GM12873 (cell line): ENCODE measurements around the gene HSF4.

Experiments used
- TF ChIP-seq, protein P1 (sequence below): IDR thresholded peaks from 2 replicates; pipeline ENCODE4 v1.5.1; 2012; ENCODE audit warnings: low read depth, mild to moderate bottlenecking, moderate library complexity, low read length, control low read depth; ENCODE audit not compliant: insufficient read depth; ENCODE audit errors: missing control alignments

The HSF4 gene

GRCh38 chr16:67146523-67147357, 17.8 kb upstream of the HSF4 start:
- TF ChIP-seq, protein P1, sequence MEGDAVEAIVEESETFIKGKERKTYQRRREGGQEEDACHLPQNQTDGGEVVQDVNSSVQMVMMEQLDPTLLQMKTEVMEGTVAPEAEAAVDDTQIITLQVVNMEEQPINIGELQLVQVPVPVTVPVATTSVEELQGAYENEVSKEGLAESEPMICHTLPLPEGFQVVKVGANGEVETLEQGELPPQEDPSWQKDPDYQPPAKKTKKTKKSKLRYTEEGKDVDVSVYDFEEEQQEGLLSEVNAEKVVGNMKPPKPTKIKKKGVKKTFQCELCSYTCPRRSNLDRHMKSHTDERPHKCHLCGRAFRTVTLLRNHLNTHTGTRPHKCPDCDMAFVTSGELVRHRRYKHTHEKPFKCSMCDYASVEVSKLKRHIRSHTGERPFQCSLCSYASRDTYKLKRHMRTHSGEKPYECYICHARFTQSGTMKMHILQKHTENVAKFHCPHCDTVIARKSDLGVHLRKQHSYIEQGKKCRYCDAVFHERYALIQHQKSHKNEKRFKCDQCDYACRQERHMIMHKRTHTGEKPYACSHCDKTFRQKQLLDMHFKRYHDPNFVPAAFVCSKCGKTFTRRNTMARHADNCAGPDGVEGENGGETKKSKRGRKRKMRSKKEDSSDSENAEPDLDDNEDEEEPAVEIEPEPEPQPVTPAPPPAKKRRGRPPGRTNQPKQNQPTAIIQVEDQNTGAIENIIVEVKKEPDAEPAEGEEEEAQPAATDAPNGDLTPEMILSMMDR = no peak

- TF ChIP-seq, protein P1 = no peak
Observed at GRCh38 chr16:67147437-67148140, 17.0 kb upstream of the HSF4 start.

- TF ChIP-seq, protein P1 = no peak
Observed at GRCh38 chr16:67148221-67148620, 16.3 kb upstream of the HSF4 start.

DNA sequence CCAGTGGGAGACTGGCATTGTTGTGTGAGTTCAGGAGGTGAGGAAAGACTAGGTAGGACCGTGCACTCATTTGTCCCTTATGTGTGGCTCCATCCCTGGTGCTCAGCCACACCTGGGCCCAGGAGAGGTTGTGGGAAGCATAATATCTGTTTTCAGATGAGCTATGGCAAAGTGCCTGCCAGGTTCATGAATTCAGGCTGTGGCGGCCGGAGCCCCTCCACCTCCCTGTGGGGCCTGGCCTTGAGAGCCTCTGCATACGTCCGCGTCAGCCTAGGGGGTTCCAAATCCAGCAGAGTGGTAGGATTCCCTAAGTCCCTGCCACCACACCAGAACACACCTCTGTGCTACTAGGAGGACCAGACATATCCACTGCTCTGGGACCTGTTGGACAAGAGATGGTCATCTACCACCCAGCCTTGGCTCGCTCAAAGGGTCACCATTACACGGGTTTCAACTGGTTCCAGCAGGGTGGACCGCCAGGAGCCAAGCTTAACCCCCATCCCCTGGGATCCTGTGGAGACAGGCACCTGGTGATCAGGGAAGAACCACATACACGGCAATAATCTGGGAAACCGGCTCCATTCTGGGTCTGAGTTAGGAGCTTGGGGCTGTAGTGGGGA, 15.8 kb upstream of the HSF4 start:
- TF ChIP-seq, protein P1 = no peak

GRCh38 chr16:67149276-67150046, 15.1 kb upstream of the HSF4 start:
- TF ChIP-seq, protein P1 = peak; percentile 1

DNA sequence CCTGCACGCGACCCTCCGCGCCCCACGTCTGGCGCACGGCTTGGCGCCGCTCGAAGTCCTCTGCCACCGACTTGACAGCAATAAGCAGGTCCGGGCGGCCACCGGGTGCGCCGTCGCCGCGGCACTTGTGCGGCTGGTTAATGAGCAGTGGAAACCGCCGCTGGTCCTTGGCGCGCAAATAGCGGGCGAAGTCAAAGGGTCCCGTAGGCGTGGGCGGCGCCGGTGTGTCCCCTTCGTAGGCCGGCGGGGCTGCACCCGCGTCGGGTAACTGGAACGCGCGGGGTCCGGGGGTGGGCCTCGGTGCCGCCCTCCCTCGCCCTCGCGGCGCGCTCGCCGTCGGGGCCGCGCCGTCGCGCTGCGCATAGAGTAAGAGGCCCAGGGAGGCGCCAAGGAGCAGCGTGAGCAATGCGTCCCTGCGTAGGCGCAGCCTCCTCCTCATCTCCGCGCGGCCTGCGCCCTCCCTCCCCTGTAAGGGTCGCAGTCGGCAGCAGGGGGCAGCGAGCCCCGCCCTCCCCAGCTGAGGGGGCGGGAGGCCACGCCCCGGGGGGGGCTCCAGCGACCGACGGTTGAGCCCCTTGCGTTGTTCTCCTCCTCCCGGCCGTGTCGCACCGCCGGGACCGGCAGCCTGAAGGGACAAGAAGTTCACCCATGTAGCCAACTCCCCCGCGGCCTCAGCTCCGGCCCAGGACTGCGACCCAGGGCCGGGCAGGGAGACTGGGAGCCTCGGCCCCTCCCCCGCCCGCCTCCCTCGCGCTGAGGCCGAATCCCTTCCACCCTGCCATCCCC, 14.3 kb upstream of the HSF4 start:
- TF ChIP-seq, protein P1 = no peak
